ENCODE results near the gene COG5.

The COG5 gene

DNA sequence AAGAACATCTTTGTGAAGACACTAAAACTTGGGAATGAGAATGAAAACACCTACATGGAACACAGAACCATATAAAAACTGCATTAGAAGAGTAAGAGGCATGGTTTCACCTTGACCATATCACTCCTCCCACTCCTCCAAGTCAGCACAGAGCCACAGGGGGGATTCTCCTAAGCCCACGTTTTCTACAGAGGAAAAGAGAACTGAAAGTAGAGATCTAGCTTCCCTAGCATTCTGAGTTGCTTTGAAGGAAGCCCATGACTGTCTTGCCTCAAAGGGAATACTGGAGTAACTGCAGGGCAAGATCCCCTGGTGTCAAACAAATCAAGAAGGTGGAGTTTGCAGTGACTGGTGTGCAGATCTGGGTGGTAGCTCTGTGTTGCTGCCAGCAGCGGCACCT, 351.0 kb downstream of the COG5 start:
- DNase-seq: peak; percentile 62

DNA sequence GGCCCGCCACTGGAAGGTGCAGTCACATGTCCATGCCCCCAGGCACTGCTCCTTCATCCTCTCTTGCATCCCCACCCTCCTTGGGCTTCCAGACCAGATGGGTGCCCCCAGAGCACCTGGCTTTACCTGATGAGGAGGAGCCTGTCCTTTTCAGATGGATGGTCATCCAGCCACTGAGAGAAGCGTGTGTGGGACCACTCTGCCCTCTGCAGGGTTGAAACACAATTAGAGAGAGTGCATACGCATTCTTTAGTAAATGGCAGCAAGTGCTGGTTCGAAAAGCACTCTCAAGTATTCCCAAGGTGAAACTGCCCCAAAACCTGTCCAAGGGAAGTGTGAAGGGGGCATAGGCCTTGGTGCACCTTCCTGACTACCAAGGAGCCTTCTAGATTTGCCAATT, 353.3 kb downstream of the COG5 start:
- no peak for DNase-seq

DNA sequence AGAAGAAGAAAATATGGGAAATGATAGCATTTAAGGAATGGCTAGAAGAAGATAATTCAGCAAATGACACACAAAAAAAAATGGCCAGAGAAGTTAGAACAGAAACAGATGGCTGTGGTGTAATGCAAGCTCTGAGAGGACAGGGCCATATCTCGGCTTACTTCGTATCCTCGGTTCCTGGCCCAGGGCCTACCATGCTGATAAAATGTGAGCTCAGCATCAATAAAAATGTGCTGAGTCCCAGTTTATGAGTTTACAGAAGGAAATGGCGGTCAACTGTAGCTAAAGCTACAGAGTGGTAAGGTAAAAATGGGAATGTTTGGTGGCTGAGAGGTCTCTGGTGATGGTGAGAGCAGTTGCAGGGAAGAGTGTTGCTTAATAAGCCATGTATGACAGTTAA, 354.2 kb downstream of the COG5 start:
- no peak for DNase-seq

DNA sequence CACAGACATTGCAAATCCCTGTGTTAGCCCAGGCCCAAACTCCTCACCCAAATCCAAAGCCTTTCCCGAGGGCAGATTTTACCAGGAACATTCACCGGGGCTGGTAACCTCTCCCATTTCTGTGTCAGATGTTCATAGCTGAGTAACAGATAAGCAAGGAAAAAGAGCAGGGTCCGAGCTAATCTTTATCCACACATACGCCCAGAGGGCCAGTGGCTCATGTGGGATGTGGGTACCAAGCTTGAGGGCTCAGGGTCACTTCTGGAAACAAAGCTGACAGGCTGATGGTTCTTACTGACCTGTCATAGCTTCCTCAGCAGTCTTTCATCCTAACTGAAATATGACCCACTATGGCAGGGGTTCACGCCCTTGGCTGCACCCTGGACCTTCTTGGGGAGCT, 355.2 kb downstream of the COG5 start:
- DNase-seq: no peak

DNA sequence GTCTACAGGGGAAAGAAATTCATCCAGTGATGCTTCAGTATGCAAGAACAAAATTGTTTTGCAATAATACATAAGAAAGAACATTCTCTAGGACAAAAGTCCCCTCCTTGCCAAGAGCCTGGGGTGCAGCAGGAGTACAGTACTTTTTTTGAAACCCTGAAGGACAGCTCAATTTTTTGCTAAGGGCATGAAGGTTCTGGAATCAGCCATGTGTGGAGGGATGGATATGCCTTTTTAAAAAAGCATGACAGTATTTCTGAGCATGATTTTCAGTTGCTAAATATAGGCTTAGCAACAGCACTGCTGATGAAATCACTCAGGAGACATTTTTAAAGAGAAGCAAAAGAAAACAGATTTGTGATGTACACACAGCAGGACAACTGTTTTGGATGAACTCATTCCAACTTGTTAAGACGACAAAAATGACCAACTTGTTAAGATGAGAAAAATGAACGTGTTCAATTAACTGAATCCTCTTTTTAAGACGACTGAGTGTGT, 355.6 kb downstream of the COG5 start:
- DNase-seq: no peak

DNA sequence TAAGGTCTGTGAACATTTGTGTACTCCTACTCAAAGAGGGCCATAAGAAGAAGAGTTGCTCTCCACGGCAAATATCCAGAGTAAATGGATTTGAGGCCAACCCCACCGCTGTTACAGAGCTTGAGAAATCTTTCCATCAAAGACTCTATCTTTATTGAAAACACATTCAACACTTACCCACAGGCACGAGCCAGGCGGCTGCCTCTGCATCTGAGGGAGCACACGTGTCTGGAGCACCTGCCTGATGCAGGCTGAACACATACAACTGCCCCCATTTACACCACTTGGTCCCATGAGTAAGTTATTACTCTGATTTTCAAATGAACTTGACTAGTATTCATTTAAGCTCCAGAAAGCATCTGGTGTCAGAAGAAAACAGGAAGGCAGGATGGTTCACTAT, 356.3 kb downstream of the COG5 start:
- no peak for DNase-seq

DNA sequence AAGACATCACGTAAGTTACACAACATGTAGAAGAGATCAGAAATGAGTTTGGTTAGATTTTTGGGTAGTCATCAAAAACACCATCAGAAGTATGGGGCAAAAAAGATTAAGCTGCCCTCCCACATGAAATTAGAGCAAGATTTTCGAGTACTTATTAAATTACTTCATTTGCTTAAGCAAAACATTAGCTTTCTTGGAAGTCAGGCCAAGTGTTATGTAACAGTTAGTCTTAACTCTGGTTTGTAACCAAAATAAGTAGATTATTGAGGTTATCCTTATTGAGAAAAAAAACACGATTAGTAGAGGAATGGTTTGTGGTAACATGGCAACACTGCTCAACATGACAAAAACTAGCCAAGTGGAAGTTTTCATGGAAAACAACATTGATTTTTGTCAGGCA, 357.0 kb downstream of the COG5 start:
- DNase-seq: no peak

DNA sequence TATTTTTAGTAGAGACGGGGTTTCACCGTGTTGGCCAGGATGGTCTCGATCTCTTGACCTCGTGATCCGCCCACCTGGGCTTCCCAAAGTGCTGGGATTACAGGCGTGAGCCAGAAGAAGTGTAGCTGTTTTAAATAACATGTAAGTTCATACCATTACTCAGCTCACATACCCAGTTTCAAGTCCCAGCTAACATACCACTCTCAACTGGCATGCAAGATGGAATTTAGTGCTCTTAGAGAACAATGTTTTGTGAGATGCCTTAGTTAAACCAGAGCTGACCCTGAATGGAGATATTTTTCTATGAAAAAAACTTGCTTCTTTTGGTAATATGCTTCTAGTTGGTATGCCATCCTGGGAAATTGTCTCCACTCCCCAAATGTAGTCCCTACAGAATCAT, 357.6 kb downstream of the COG5 start:
- no peak for DNase-seq

DNA sequence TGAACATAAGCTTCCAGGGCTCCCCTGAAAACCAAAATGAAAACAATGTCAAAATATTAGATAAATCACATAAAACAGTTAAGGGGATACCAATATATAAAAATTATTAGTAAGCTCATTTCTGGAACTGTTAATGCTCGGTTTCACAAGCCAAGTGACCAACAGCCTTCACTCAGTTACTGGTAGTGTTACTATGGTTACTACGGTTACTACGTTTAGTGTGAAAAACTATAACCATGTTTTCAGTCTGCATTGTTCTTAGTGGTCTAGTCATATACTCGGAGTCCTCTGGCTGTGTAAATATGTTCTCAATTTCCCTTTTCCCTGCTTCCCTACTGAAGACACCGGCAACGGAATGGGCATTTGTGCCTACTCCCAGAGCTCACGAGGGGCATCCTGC, 360.1 kb downstream of the COG5 start:
- no peak for DNase-seq

DNA sequence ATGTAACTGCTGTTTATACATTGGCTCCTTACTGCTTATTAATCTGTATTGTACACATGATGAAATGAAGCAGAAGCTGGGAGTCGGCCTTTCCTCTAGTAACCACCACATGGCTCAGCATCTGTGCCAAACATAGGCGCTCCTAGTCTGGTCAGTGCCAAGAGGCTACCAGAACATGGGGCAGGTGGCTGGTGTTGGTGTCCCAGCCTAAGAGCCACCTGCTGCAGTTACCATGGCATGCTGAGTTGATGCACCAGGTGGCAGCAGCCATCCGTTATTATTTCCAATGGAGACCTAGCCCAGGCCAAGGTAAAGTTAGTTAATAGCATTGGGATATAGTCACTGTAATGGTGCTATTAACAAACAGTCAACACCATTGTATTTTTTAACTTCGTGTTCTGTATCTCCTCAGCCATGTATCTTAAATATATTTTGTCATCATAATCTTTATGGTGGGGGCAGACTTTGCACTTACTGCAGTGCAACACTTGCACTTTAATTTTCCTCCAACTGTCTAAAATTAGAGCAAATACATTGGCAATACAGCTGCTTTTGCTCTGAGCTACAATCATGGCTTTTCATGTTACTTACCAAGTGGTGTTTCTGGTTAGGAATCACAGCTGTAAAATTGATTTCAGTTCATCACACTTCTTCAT, 361.8 kb downstream of the COG5 start:
- DNase-seq: no peak

DNA sequence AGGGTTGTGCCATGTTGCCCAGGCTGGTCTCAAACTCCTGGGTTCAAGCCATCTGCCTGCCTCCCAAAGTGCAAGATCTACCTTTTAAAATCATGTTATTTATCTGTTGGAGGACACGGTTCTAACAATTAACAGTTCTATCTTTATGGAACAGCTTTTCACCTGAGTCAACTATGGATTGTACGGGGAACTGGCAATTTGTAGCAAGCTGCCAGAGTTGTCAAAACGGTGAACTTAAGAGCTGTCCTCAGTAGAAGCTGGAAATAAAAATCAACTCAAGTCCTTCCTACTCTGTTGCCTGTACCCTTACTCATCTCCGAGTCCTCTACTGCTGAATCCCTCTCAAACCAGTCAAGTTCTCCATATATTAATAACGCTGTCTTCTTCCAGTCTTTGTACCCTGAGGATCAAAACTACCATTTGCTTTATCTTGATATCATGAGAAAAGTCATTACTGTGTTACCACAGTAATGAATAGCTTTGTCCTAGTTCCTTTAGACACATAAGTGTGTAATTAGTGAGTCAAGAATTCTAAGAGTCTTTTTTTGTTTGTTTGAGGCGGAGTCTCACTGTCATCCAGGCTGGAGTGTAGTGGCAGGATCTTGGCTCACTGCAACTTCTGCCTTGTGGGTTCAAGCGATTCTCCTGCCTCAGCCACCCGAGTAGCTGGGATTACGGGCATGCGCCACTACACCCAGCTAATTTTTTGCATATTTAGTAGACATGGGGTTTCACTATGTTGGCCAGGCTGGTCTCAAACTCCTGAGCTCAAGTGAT, 366.7 kb downstream of the COG5 start:
- no peak for DNase-seq

DNA sequence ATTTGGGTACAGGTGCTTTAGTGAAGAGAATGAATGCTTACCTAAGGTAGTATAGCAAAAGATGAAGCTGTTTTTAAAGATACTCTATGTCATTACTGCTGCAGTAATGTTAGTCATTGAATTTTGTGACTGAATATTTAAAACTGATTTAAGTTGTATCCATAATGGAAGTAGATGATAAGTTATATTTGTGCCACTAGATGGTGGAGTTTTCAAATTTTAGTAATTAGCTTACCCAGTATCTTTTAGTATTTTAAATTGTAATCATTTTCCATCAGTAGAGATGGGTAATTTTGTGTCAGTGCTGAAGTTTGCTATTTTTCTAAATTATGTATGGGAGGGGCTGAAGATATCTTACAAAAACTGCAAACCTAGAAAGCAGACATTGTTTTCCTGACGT, 369.7 kb downstream of the COG5 start:
- no peak for DNase-seq

DNA sequence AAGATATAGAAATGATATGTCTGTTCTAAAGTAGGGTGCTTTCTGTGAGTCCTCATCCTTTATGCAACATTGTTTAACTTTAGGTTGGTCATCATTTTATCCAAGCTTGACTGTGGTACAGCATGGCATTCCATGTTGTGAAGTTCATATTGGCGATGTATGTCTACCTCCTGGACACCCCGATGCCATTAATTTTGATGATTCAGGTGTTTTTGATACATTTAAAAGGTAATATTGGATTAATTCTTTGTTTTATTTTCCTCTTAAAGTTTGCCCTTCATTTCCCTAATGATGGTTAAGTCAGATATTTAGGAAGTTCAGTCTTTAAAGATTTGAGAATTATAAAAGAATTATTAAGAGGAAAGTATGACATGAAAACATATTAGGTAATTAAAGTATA, 373.6 kb downstream of the COG5 start:
- no peak for DNase-seq

DNA sequence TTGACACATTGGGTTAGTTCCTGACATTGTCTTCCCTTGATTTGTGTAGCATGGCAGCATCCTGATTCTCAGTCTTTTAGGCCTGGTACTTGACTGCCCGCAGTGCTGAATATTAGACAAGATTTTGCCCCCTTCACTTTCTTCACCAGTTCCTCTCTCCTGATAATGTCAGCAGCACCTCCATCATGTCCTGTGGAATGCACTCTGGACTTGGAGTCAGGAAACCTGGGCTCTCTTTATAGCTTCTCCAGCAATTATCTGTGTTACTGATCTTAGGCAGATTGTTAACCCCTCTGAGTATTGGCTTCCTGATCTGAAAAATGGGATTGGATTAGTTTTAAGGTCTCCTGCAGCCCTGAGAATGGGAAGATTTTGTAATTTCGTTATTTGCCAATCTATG, 375.9 kb downstream of the COG5 start:
- DNase-seq: no peak

DNA sequence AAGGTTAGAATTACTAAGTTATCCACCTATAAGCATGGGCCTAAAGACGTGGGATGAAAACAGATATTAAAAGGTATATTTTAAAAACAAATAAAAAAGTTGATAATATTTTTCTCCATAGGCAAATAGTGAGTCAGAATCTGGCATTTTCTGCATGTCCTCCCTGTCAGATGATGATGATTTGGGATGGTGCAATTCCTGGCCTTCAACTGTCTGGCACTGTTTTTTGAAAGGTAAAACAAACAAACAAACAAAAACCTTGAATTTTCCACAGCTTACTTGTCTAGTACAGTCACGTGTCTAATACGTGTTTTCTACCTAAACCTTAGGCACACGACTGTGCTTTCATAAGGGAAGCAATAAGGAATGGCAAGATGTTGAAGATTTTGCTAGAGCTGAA, 377.5 kb downstream of the COG5 start:
- DNase-seq: no peak

DNA sequence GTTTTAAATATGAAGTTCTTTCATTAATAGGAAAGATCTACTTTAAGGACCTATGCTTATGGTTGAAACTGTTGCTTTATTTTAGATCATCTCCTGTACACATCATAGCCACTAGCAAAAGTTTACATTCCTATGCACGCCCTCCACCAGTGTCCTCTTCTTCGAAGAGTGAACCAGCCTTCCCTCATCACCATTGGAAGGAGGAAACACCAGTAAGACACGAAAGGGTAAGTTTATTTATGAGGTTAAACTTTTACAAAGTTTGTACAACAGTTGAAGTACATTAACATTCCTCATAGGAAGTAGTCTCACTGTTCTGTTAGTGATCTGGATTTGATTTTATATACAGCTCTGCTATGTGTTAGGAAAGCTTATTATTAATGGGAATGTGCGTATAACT, 378.0 kb downstream of the COG5 start:
- no peak for DNase-seq

DNA sequence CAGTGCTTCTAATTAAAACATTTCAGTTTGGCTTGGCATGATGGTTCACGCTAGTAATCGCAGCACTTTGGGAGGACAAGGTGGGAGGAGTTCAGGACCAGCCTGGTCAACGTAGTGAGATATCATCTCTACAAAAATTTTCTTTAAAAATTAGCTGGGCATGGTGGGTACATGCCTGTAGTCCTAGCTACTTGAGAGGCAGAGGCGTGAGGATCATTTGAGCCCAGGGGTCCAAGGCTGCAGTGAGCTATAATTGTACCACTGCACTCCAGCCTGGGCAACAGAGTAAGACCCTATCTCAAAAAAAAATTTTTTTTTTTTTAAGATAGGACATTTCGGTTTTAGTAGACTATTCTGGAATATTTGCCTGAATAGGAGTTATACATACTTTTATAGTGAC, 382.5 kb downstream of the COG5 start:
- DNase-seq: no peak

DNA sequence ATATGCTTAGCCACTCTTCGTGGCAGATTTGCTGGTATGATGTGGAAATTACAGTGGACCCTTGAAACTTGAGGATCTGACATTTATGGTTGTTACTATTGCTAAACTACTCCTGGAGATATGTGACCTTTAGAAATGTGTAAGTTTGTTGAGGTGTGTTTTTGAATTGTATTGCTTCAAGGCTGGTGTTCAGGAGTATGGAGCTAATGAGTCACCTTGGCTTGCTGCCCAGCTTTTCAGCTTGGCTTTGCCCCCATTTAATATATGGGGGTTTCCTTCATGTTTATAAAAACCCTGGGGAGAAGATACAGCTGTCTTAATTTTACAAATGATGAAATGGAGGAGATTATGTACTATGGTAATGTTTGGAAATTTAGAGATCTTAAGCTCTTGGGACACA, 383.3 kb downstream of the COG5 start:
- DNase-seq: peak; percentile 38

DNA sequence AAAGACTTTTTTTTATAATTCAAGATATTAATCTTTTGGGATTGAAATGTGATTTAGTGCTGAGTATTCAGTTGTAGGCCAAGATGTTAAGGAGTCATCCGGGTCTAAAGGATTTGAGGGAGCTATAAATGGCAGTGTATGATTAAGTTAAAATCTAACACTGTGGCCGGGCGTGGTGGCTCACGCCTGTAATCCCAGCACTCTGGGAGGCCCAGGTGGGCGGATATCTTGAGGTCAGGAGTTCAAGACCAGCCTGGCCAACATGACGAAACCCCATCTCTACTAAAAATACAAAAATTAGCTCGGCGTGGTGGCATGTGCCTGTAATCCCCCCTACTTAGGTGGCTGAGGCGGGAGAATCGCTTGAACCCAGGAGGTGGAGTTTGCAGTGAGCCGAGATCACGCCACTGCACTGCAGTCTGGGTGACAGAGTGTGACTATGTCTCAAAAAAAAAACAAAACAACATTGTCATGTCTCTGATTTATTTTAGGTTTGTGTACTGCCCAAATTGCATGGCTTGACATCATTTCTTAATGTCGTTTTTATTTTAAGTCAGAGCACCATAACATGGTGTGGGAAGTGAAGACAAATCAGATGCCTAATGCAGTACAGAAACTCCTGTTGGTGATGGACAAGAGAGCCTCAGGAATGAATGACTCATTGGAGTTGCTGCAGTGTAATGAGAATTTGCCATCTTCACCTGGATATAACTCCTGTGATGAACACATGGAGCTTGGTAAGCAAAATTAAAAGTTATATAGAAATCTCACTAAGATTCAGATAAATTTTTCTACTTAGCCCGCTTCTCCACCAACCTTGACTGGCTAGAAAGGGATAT, 384.2 kb downstream of the COG5 start:
- DNase-seq: no peak

DNA sequence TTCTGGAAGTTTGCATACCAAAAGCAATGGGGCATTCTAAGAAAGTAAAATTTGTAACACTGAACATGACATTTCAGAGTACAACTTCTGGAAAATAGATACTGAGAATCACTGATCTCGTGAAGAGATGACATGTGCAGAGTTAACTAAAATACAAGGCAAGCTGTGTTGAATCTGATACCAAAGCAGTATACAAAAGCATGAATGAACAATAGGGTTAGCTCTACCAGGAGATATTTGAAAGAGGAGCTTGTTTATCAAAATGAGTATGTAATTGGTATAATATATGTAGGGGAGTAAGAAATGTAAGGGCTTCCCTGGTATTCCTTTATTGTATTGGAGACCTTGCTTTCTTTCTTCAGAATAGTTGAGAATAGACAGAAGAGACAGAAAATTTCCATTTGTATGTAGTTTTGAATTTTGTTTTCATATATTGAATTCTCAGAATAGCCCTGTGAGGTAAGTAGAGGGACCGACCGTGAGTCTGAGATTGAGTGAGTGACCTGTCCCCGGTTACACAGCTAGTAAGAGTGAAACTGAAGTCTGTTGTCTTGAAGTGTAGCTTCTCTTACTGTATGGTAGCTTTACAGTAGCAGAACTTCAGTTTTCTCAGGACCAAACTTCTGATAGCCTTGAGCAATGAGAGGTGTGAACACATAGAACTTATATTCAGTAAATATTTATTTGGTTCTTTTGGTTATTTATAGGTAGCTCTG, 389.9 kb downstream of the COG5 start:
- peak; percentile 26 for DNase-seq

DNA sequence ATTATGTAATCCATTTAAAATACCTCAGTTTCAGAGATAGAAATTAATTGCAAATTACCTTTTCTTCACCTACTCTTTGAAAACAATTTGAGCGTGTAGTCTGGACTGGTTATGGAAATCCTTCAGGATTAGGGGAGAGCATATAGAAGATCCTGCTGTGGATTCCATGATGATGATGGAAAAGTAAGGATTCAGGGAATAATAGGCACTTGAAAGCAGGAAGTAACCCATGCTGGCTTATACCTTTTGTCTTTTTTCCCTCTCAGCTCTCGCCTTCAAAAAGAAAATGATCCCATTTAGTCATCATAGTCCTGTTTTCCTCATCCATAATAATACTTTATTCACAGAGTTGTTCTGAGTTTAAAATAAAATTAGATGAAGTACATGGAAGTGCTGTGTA, 390.5 kb downstream of the COG5 start:
- DNase-seq: no peak

DNA sequence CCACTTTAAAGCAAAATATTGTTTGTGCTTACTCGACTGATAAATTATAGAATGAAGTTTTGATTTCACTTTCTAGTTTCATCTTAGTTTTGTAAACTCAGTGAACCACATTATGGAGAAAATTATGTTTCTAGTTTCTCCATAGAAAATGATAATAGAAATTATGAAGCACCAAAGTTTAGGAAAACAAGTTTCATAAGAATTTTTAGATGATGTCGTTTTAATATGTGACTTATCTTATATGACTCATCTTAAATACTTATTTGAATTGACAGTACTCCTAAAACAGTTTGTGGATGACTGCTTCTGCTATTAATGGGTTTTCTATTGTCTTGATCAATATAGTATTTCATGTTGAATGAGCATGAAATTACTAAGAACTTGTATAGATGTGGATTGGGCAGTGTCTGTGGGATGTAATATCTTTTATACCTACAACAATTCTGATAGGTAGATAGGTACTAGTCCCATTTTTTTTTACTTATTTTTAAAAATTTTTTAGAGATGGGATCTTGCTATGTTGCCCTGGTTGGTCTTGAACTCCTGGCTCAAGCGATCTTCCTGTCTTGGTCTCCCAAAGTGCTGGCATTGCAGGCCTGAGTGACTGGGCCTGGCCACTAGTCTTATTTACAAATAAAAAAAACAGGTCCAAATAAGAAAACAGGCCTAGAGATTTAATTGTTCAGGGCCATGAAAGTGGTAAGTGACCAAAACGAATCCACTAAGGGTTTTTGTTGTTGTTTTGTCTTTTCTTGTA, 391.3 kb downstream of the COG5 start:
- peak; percentile 75 for DNase-seq
